HG03066 (cell line): Measurements from ENCODE around the gene EPB41L4A.
A peak's percentile ranks its signal among the peaks of the same experiment; 100 is the strongest.
"Not testable (repeated sequence)": the region's sequence is repeated elsewhere in the genome, so short reads cannot be mapped to it uniquely, and the experiment has no call there.

Experiments used
- ATAC-seq: cut with Tn5 transposase; IDR thresholded peaks from one replicate; pipeline ENCODE4 v1.9.1; 2021; ENCODE audit warnings: low read depth; ENCODE audit not compliant: unreplicated experiment

The EPB41L4A gene

GRCh38 chr5:112360740-112361139 is 58.3 kb downstream of the EPB41L4A start:
- not testable (repeated sequence) for ATAC-seq

GRCh38 chr5:112356178-112356956 is 62.7 kb downstream of the EPB41L4A start:
- no peak for ATAC-seq

- no peak for ATAC-seq
Observed at GRCh38 chr5:112355058-112355685, 63.9 kb downstream of the EPB41L4A start.

- no peak for ATAC-seq
Observed at GRCh38 chr5:112353678-112354077, 65.4 kb downstream of the EPB41L4A start.

GRCh38 chr5:112351225-112351624 is 67.9 kb downstream of the EPB41L4A start:
- ATAC-seq = no peak

- ATAC-seq = no peak
Observed at GRCh38 chr5:112350626-112351025, 68.5 kb downstream of the EPB41L4A start.

- ATAC-seq = no peak
Observed at GRCh38 chr5:112349371-112349770, 69.7 kb downstream of the EPB41L4A start.

GRCh38 chr5:112348915-112349314 is 70.2 kb downstream of the EPB41L4A start:
- ATAC-seq = no peak

- ATAC-seq = no peak
Observed at GRCh38 chr5:112348387-112348786, 70.7 kb downstream of the EPB41L4A start.

- ATAC-seq = no peak
Observed at GRCh38 chr5:112346411-112347044, 72.5 kb downstream of the EPB41L4A start.

- ATAC-seq = no peak
Observed at GRCh38 chr5:112344540-112344939, 74.5 kb downstream of the EPB41L4A start.

- no peak for ATAC-seq
Observed at GRCh38 chr5:112342389-112342788, 76.7 kb downstream of the EPB41L4A start.

GRCh38 chr5:112339761-112340160 is 79.3 kb downstream of the EPB41L4A start:
- no peak for ATAC-seq

GRCh38 chr5:112338681-112339337 is 80.3 kb downstream of the EPB41L4A start:
- ATAC-seq = no peak

- ATAC-seq = no peak
Observed at GRCh38 chr5:112333331-112333781, 85.7 kb downstream of the EPB41L4A start.

- ATAC-seq = no peak
Observed at GRCh38 chr5:112331892-112332291, 87.2 kb downstream of the EPB41L4A start.

- ATAC-seq = peak; percentile 93
Observed at GRCh38 chr5:112329419-112330090, 89.5 kb downstream of the EPB41L4A start.

GRCh38 chr5:112323166-112323565 is 95.9 kb downstream of the EPB41L4A start:
- no peak for ATAC-seq

GRCh38 chr5:112320408-112320807 is 98.7 kb downstream of the EPB41L4A start:
- no peak for ATAC-seq

- no peak for ATAC-seq
Observed at GRCh38 chr5:112318346-112318745, 100.7 kb downstream of the EPB41L4A start.
